Loucy (cell line): ENCODE measurements around the gene YTHDF2.

Experiments used
- H2AFZ ChIP-seq: fragments of 200-600 bp; sonication (generic); 2 replicates; pipeline ENCODE4 v1.6.0; 2016; ENCODE audit warnings: antibody characterized with exemption, mild to moderate bottlenecking, low read length, moderate library complexity
- H3F3A ChIP-seq: fragments of 200-600 bp; 2 replicates; pipeline ENCODE4 v1.6.0; 2016; ENCODE audit warnings: antibody characterized with exemption, low read depth, mild to moderate bottlenecking
- H3K27me3 ChIP-seq: fragments of 200-600 bp; sonication (generic); 2 replicates; pipeline ENCODE4 v1.6.1; 2014; ENCODE audit warnings: low read length, mild to moderate bottlenecking; ENCODE audit not compliant: insufficient read depth, poor library complexity, severe bottlenecking
- H3K36me3 ChIP-seq: fragments of 200-600 bp; sonication (generic); 2 replicates; pipeline ENCODE4 v1.6.1; 2016; ENCODE audit warnings: low read length; ENCODE audit not compliant: insufficient read depth
- H3K4me1 ChIP-seq: fragments of 200-600 bp; sonication (generic); 2 replicates; pipeline ENCODE4 v1.5.1; 2014; ENCODE audit warnings: low read length, mild to moderate bottlenecking; ENCODE audit not compliant: insufficient read depth, poor library complexity, severe bottlenecking
- H3K4me2 ChIP-seq: fragments of 200-600 bp; sonication (generic); 2 replicates; pipeline ENCODE4 v1.6.0; 2014; ENCODE audit warnings: antibody characterized with exemption, low read length, low read depth, mild to moderate bottlenecking; ENCODE audit not compliant: poor library complexity, severe bottlenecking
- H3K4me3 ChIP-seq: fragments of 200-600 bp; sonication (generic); 2 replicates; pipeline ENCODE4 v1.5.1; 2014; ENCODE audit warnings: low read length, mild to moderate bottlenecking, mixed read lengths; ENCODE audit not compliant: poor library complexity, severe bottlenecking
- H3K79me2 ChIP-seq: fragments of 200-600 bp; sonication (generic); 2 replicates; pipeline ENCODE4 v1.6.1; 2014; ENCODE audit warnings: low read length; ENCODE audit not compliant: insufficient read depth
- H3K9ac ChIP-seq: fragments of 200-600 bp; sonication (generic); 2 replicates; pipeline ENCODE4 v1.6.0; 2014; ENCODE audit warnings: mild to moderate bottlenecking, low read depth, low read length, moderate library complexity; ENCODE audit not compliant: poor library complexity, severe bottlenecking
- H3K9me2 ChIP-seq: fragments of 200-600 bp; sonication (generic); replicated peaks from 2 replicates; pipeline ENCODE4 v1.6.1; 2016; ENCODE audit warnings: low read depth, low read length, mixed read lengths
- H3K9me3 ChIP-seq: fragments of 200-600 bp; sonication (generic); 2 replicates; pipeline ENCODE4 v1.6.1; 2014; ENCODE audit warnings: mild to moderate bottlenecking, antibody characterized with exemption, low read length, low read depth; ENCODE audit not compliant: insufficient read depth
- H4K20me1 ChIP-seq: fragments of 200-600 bp; sonication (generic); 2 replicates; pipeline ENCODE4 v1.6.0; 2014; ENCODE audit warnings: antibody characterized with exemption, low read length, mild to moderate bottlenecking; ENCODE audit not compliant: insufficient read depth, poor library complexity, severe bottlenecking
- EZH2phosphoT487 ChIP-seq: fragments of 200-600 bp; IDR thresholded peaks from 2 replicates; pipeline ENCODE4 v1.6.1; 2018; ENCODE audit warnings: antibody characterized with exemption, mild to moderate bottlenecking, moderate library complexity, borderline replicate concordance
- TF ChIP-seq, protein P1 (sequence below): fragments of 200-600 bp; sonication (generic); conservative IDR thresholded peaks from 2 replicates; pipeline ENCODE4 v1.5.1; 2014; ENCODE audit warnings: mild to moderate bottlenecking, antibody characterized with exemption, low read length

The YTHDF2 gene

DNA sequence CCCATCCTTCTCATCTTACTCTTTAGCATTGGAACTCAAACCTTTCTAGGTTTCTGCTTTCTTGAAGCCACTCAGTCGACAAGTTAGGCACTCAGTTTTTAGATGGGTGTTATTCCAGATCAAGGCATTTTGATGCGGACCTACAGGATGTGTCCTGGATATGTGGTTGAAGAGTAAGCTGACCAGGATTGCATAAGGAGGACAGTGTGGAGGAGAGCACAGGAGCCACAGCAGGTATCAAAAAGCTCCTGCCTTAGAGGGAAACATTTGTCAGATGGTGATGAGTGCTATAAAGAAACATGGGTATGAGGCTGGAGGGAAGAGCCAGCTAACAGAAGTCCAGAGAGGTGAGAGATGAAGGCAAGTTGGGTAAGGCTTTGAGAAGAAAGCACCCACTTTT, 41.3 kb downstream of the YTHDF2 start:
- H3K4me1 ChIP-seq, result no peaks in the 10 kb centered on the region
- no peak overlapping the region for H3K4me2 ChIP-seq
- no peaks in the 10 kb centered on the region for H3K9me3 ChIP-seq
- no peaks in the 10 kb centered on the region for H3F3A ChIP-seq
- no peaks in the 10 kb centered on the region for H3K27me3 ChIP-seq
- no peaks in the 10 kb centered on the region for H3K9me2 ChIP-seq
- no peaks in the 10 kb centered on the region for H4K20me1 ChIP-seq
- H3K79me2 ChIP-seq, result no peaks in the 10 kb centered on the region
- H3K4me3 ChIP-seq, result no peak overlapping the region
- H3K36me3 ChIP-seq, result peaks cover 4% of the 10 kb centered on the region; the same call in 1 of the 2 replicates
- no peak overlapping the region for H3K9ac ChIP-seq
- no peak overlapping the region for H2AFZ ChIP-seq
- TF ChIP-seq, protein P1, sequence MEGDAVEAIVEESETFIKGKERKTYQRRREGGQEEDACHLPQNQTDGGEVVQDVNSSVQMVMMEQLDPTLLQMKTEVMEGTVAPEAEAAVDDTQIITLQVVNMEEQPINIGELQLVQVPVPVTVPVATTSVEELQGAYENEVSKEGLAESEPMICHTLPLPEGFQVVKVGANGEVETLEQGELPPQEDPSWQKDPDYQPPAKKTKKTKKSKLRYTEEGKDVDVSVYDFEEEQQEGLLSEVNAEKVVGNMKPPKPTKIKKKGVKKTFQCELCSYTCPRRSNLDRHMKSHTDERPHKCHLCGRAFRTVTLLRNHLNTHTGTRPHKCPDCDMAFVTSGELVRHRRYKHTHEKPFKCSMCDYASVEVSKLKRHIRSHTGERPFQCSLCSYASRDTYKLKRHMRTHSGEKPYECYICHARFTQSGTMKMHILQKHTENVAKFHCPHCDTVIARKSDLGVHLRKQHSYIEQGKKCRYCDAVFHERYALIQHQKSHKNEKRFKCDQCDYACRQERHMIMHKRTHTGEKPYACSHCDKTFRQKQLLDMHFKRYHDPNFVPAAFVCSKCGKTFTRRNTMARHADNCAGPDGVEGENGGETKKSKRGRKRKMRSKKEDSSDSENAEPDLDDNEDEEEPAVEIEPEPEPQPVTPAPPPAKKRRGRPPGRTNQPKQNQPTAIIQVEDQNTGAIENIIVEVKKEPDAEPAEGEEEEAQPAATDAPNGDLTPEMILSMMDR, result no peak
- TF ChIP-seq EZH2phosphoT487, result no peak

DNA sequence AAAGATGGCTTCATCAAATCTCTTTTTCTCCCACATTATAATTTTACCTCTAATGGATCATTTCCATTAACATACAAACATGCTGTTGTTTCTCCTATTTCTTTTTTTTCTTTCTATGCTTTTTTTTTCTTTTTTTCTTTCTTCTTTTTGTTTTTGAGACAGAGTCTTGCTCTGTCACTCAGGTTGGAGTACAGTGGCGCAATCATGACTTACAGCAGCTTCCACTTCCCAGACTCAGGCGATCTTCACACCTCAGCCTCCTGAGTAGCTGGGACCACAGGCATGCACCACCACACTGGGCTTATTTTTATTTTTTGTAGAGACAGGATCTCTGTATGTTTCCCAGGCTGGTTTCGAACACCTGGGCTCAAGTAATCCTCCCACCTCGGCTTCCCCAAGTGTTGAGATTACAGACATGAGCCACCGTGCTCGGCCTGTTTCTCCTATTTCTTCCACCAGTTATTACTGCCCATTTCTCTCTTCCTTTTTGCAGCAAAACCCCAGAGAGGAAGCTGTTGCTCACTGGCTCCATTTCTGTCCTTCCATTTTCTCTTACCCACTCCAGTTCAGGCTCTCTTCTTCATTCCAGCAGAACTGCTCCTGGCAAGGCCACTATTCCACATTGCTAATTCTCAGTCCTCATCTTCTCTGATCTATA, 43.1 kb downstream of the YTHDF2 start:
- no peaks in the 10 kb centered on the region for H3K79me2 ChIP-seq
- H3K27me3 ChIP-seq, result no peaks in the 10 kb centered on the region
- H3K9me2 ChIP-seq, result no peaks in the 10 kb centered on the region
- no peak overlapping the region for H2AFZ ChIP-seq
- no peak overlapping the region for H3K4me2 ChIP-seq
- no peaks in the 10 kb centered on the region for H3K9me3 ChIP-seq
- H3K4me3 ChIP-seq, result no peak overlapping the region
- H4K20me1 ChIP-seq, result no peaks in the 10 kb centered on the region
- TF ChIP-seq, protein P1, result no peak
- TF ChIP-seq EZH2phosphoT487, result no peak
- H3K4me1 ChIP-seq, result no peaks in the 10 kb centered on the region
- no peak overlapping the region for H3K9ac ChIP-seq
- H3F3A ChIP-seq, result no peaks in the 10 kb centered on the region
- H3K36me3 ChIP-seq, result no peaks in the 10 kb centered on the region; the same call in 1 of the 2 replicates

DNA sequence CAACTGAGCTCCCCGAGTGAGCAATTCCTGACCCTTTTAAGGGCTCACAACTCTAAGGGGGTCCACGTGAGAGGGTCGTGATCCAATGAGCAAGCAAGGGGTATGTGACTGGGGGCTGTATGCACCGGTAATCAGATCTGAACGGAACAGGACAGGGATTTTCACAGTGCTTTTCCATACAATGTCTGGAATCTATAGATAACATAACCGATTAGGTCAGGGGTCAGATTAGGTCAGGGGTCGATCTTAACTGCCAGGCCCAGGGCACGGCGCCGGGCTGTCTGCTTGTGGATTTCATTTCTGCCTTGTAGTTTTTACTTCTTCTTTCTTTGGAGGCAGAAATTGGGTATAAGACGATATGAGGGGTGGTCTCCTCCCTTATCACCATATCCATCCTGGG, 44.6 kb downstream of the YTHDF2 start:
- no peaks in the 10 kb centered on the region for H3F3A ChIP-seq
- H3K36me3 ChIP-seq, result no peaks in the 10 kb centered on the region
- TF ChIP-seq, protein P1, result no peak
- TF ChIP-seq EZH2phosphoT487, result no peak
- H3K9ac ChIP-seq, result no peak overlapping the region
- H3K4me3 ChIP-seq, result no peak overlapping the region
- no peaks in the 10 kb centered on the region for H3K79me2 ChIP-seq
- H3K9me3 ChIP-seq, result no peaks in the 10 kb centered on the region
- H3K27me3 ChIP-seq, result no peaks in the 10 kb centered on the region
- no peak overlapping the region for H2AFZ ChIP-seq
- H4K20me1 ChIP-seq, result no peaks in the 10 kb centered on the region
- H3K4me2 ChIP-seq, result no peak overlapping the region
- no peaks in the 10 kb centered on the region for H3K9me2 ChIP-seq
- H3K4me1 ChIP-seq, result no peaks in the 10 kb centered on the region
